SJSA1 (cell line): Measurements from ENCODE around the gene YLPM1. TPM values are rescaled to one million over a fixed set of nuclear protein-coding genes. Genes with fewer than 3 reads are reported as not detected.
A peak's percentile ranks its signal among the peaks of the same experiment; 100 is the strongest.
"Not testable (repeated sequence)": the region's sequence is repeated elsewhere in the genome, so short reads cannot be mapped to it uniquely, and the experiment has no call there.

Source experiments
- DNase-seq, 2 experiments: peaks; one replicate each; pipeline ENCODE4 v3.0.0-alpha.2; 2015 to 2020; ENCODE audit warnings: low spot score in 2 of 2, low read depth in 1 of 2
- H3K27ac ChIP-seq: fragments of 250-450 bp; sonication (Bioruptor Pico); 2 replicates; pipeline ENCODE4 v1.5.1; 2020; ENCODE audit warnings: mild to moderate bottlenecking, moderate library complexity
- H3K27me3 ChIP-seq: fragments of 250-450 bp; sonication (Bioruptor Pico); replicated peaks from 2 replicates; pipeline ENCODE4 v1.5.1; 2020; ENCODE audit warnings: mild to moderate bottlenecking, moderate library complexity
- H3K36me3 ChIP-seq: fragments of 250-450 bp; sonication (Bioruptor Pico); 2 replicates; pipeline ENCODE4 v1.5.1; 2020; ENCODE audit warnings: mild to moderate bottlenecking
- H3K4me1 ChIP-seq: fragments of 250-450 bp; sonication (Bioruptor Pico); replicated peaks from 2 replicates; pipeline ENCODE4 v1.6.1; 2021; ENCODE audit warnings: mild to moderate bottlenecking
- H3K4me3 ChIP-seq: fragments of 250-450 bp; sonication (Bioruptor Pico); 2 replicates; pipeline ENCODE4 v1.5.1; 2020; ENCODE audit warnings: mild to moderate bottlenecking
- H3K9me3 ChIP-seq: fragments of 250-450 bp; sonication (Bioruptor Pico); replicated peaks from 2 replicates; pipeline ENCODE4 v1.5.1; 2020; ENCODE audit warnings: mild to moderate bottlenecking
- total RNA-seq: library from RNA; depleted of rRNA; stranded (reverse); fragments of >200 nt; shearing (Covaris generic); gene quantifications from 2 replicates; pipeline ENCODE4 v1.2.3, GENCODE V29; 2014

The YLPM1 gene
- total RNA-seq, 1 experiment from 2014 or later: 15.1 TPM

GRCh38 chr14:74756326-74756725 lies 6.8 kb upstream of the YLPM1 start:
- Histone ChIP-seq H3K36me3 (no peaks in the 10 kb centered on the region), H3K9me3 (no peaks in the 10 kb centered on the region), H3K27me3 (no peaks in the 10 kb centered on the region), H3K4me3 (no peak overlapping the region), H3K4me1 (no peaks in the 10 kb centered on the region), H3K27ac (no peak overlapping the region)
- DNase-seq: no peak

GRCh38 chr14:74758505-74758904 lies 4.6 kb upstream of the YLPM1 start:
- not testable (repeated sequence) for H3K4me3 ChIP-seq, H3K27me3 ChIP-seq, H3K9me3 ChIP-seq, H3K27ac ChIP-seq, DNase-seq, H3K4me1 ChIP-seq, H3K36me3 ChIP-seq

- Histone ChIP-seq H3K36me3 (peaks cover 22% of the 10 kb centered on the region), H3K27ac (peak overlapping the region; percentile 78), H3K9me3 (no peaks in the 10 kb centered on the region), H3K4me3 (peak overlapping the region; percentile 81), H3K4me1 (peaks cover 7% of the 10 kb centered on the region), H3K27me3 (no peaks in the 10 kb centered on the region)
- DNase-seq: peak; percentile 12 to 42
These were observed 851 bp downstream of the YLPM1 start for GRCh38 chr14:74763803-74764531.

GRCh38 chr14:74765721-74766120 lies 2.6 kb downstream of the YLPM1 start:
- Histone ChIP-seq H3K4me1 (peaks cover 7% of the 10 kb centered on the region), H3K27me3 (no peaks in the 10 kb centered on the region), H3K4me3 (peak overlapping the region; percentile 81), H3K36me3 (peaks cover 22% of the 10 kb centered on the region), H3K27ac (no peak overlapping the region), H3K9me3 (no peaks in the 10 kb centered on the region)
- no peak for DNase-seq

GRCh38 chr14:74771399-74771798 lies 8.3 kb downstream of the YLPM1 start:
- Histone ChIP-seq H3K4me3 (no peak overlapping the region), H3K27me3 (no peaks in the 10 kb centered on the region), H3K27ac (no peak overlapping the region), H3K9me3 (no peaks in the 10 kb centered on the region), H3K36me3 (peaks cover 22% of the 10 kb centered on the region), H3K4me1 (no peaks in the 10 kb centered on the region)
- no peak for DNase-seq

- H3K27me3 ChIP-seq: no peaks in the 10 kb centered on the region
- no peak for DNase-seq
- no peak overlapping the region for H3K4me3 ChIP-seq
- peaks cover 6% of the 10 kb centered on the region; the same call in 1 of the 2 replicates for H3K4me1 ChIP-seq
- no peaks in the 10 kb centered on the region for H3K9me3 ChIP-seq
- no peak overlapping the region for H3K27ac ChIP-seq
- H3K36me3 ChIP-seq: peaks cover 70% of the 10 kb centered on the region
These were observed 21.5 kb downstream of the YLPM1 start for GRCh38 chr14:74784634-74785033.

- no peak overlapping the region for H3K27ac ChIP-seq
- H3K36me3 ChIP-seq: peaks cover 66% of the 10 kb centered on the region
- peaks cover 6% of the 10 kb centered on the region; the same call in 1 of the 2 replicates for H3K4me1 ChIP-seq
- DNase-seq: no peak
- H3K9me3 ChIP-seq: no peaks in the 10 kb centered on the region
- H3K27me3 ChIP-seq: no peaks in the 10 kb centered on the region
- no peak overlapping the region for H3K4me3 ChIP-seq
These were observed 22.0 kb downstream of the YLPM1 start for GRCh38 chr14:74785056-74785613.

- H3K27ac ChIP-seq: no peak overlapping the region
- H3K36me3 ChIP-seq: peaks cover 52% of the 10 kb centered on the region
- H3K4me3 ChIP-seq: no peak overlapping the region
- H3K4me1 ChIP-seq: peaks cover 15% of the 10 kb centered on the region
- DNase-seq: no peak
- H3K9me3 ChIP-seq: no peaks in the 10 kb centered on the region
- H3K27me3 ChIP-seq: no peaks in the 10 kb centered on the region
These were observed 23.7 kb downstream of the YLPM1 start for GRCh38 chr14:74786796-74787315.

GRCh38 chr14:74792249-74793039 lies 29.3 kb downstream of the YLPM1 start:
- peak overlapping the region; percentile 87 for H3K27ac ChIP-seq
- peak overlapping the region; percentile 0; the same call in 1 of the 2 replicates for H3K4me3 ChIP-seq
- DNase-seq: peak; percentile 52 to 83
- peaks cover 25% of the 10 kb centered on the region for H3K36me3 ChIP-seq
- H3K4me1 ChIP-seq: peaks cover 41% of the 10 kb centered on the region
- H3K27me3 ChIP-seq: no peaks in the 10 kb centered on the region
- no peaks in the 10 kb centered on the region for H3K9me3 ChIP-seq

- Histone ChIP-seq H3K9me3 (no peaks in the 10 kb centered on the region), H3K27ac (peak overlapping the region; percentile 87), H3K36me3 (peaks cover 32% of the 10 kb centered on the region), H3K4me3 (peak overlapping the region; percentile 7), H3K27me3 (no peaks in the 10 kb centered on the region), H3K4me1 (peaks cover 41% of the 10 kb centered on the region)
- DNase-seq: peak; percentile 46 to 61
These were observed 30.5 kb downstream of the YLPM1 start for GRCh38 chr14:74793506-74794155.

- DNase-seq: no peak
- Histone ChIP-seq H3K4me1 (peaks cover 41% of the 10 kb centered on the region), H3K36me3 (peaks cover 45% of the 10 kb centered on the region), H3K9me3 (no peaks in the 10 kb centered on the region), H3K27ac (no peak overlapping the region), H3K27me3 (no peaks in the 10 kb centered on the region), H3K4me3 (no peak overlapping the region)
These were observed 31.8 kb downstream of the YLPM1 start for GRCh38 chr14:74794947-74795346.

- Histone ChIP-seq H3K27ac (no peak overlapping the region), H3K36me3 (peaks cover 74% of the 10 kb centered on the region), H3K4me3 (no peak overlapping the region), H3K9me3 (no peaks in the 10 kb centered on the region), H3K27me3 (no peaks in the 10 kb centered on the region), H3K4me1 (peaks cover 4% of the 10 kb centered on the region)
- DNase-seq: no peak
These were observed 36.6 kb downstream of the YLPM1 start for GRCh38 chr14:74799765-74800164.

- Histone ChIP-seq H3K9me3 (no peaks in the 10 kb centered on the region), H3K4me3 (no peak overlapping the region), H3K4me1 (no peaks in the 10 kb centered on the region), H3K27me3 (no peaks in the 10 kb centered on the region), H3K27ac (no peak overlapping the region), H3K36me3 (peaks cover 69% of the 10 kb centered on the region)
- DNase-seq: no peak
These were observed 37.7 kb downstream of the YLPM1 start for GRCh38 chr14:74800780-74801179.
